Measurements from ENCODE around the gene HTT-AS.

HTT-AS gene

DNA sequence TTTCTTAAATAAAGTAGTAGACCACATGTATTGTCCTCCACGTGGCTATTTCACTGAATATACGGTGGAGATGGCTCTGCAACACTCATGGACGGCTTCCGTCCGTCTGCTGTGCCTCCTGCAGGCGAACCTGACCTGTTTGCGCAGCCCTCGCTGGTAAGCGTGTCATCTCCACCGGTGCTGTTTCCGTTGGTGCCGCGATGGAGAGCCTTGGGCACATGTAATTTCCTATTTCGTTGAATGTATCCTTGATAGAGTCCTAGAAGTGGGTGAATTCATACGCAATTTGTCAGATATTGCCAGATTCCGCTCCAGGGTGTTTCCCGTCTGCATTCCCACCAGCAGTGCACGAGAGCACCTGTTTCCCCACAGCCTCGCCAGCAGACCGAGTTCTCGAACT lies 48.5 kb downstream of the HTT-AS start:
- DNase-seq = no peak

DNA sequence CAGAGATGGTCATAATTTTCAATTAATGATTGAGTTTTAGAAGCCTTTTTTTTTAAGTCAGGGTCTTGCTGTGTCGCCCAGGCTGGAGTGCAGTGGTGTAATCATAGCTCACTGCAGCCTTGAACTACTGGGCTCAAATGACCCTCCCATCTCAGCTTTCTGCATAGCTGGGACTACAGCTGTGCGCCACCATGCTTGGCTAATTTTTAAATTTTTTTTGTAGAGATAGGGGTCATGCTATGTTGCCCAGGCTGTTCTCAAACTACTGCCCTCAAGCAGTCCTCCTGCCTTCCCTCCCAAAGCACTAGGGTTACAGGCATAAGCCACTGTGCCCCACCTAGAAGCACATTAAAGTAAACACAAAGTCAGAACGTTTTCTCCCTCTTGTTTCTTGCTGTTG lies 51.7 kb downstream of the HTT-AS start:
- no peak for DNase-seq

DNA sequence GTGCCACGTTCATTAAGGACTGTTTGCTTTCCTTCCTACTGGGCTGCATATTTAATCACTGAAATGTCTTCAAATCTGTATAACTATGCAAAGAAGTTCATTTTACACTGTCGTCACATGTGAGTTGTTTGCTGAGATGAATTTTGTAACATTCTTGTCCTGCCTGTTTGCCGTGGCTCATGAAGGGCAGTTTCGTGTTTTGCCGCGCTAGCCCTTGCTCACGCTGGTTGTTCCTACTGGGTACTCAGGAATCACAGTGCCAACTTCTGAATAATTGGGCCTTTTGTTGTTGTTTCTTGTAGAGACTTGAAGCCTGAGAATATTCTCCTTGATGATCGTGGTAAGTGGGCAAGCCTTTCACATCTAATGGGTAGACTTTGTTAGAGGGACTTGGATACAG lies 52.2 kb downstream of the HTT-AS start:
- no peak for DNase-seq

DNA sequence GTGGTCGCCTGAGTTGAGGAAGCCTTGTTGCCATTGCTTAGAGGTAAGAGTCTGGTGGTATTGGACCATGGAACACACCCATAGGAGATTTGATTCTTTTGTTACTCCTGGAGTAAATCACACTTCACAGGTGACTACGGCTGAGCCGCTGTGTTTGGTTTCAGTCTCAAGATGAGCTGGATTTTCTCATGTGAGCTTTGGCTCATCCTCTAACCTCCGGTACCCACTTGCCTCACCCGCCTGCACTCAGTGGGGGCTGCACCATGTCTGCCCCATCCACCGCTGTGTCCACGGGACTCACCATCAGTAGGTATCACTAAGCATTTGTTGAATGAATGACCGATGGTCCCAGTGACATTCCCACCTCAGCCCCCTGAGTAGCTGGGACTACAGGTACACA lies 52.7 kb downstream of the HTT-AS start:
- no peak for DNase-seq

DNA sequence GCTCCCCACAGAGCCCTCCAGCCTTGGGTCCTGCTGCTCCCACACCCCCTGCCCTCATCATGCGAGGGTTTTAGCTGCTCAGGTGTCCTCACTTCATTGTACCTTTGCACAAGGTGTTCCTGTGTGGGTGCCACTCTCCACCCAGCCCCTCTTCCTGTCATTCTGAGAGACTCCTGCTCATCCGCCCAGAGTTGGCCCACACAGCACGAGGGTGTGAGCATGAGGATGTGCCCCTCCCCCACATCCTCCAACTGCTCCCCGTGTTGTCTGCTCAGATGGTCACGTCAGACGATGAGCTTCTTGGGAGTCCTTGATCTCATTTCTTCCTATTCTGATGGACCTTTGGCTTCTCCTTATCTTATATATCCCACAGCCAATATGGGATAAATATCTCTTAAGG lies 53.2 kb downstream of the HTT-AS start:
- no peak for DNase-seq

DNA sequence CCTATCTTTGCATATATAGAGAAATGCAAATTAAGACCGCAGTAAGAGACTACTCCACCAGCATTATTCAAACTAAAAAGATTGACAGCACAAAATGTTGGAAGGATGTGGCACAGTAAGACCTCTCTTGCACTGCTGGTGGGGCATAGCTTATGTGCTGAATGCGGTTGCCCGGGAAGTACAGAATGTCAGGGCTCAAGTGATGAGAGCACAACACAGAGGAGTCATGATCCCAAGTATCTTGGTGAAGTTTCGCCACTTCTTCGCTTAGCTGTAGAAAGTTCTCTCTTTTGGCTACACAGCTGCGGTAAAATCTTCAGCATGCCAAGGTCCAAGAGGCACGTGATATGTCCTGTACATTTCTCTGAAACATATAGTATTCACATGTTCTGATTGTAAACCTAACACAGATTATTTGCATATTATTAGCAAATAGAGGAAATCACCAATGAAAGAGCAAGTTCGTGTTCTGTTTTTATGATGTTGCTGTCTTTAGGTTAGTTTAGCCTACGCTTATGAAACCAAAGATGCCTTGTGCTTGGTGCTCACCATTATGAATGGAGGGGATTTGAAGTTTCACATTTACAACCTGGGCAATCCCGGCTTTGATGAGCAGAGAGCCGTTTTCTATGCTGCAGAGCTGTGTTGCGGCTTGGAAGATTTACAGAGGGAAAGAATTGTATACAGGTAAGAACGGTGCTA lies 55.0 kb downstream of the HTT-AS start:
- DNase-seq = no peak

DNA sequence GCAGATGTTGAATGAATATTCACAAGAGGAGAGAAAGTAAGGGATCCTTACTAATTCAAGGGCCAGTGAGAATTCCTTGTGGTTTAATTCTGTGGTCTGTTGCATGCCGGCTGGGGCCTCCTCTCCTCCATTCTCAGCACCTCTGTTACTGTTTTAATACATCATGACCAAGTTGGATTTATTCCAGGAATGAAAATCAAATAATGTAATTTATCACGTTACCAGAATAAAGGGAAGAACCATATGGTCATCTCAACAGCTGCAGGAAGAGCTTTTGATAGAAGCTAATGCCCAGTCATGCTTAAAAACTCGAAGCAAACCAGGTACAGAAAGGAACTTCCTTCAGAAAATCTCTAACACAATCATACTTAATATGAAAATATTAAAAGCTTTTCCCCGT lies 56.8 kb downstream of the HTT-AS start:
- no peak for DNase-seq

DNA sequence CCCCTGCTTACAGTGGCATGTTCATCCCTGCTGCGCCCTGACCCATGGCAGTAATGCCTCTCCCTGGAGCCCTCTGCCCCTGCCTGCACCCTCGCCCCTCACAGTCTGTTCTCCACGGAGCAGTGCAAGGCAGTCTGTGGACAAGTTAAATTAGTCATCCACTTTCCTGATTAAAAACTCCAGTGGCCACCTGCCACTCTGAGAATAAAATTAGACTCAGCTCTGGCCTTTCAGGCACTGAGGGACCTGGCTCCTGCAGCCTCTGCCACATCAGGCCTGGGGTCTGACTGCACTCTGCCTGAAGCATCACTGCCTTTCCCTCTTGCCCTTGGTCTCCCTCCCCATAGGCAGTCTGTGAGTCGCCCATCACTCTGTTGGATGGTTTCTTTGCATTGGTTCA lies 57.4 kb downstream of the HTT-AS start:
- DNase-seq = no peak

DNA sequence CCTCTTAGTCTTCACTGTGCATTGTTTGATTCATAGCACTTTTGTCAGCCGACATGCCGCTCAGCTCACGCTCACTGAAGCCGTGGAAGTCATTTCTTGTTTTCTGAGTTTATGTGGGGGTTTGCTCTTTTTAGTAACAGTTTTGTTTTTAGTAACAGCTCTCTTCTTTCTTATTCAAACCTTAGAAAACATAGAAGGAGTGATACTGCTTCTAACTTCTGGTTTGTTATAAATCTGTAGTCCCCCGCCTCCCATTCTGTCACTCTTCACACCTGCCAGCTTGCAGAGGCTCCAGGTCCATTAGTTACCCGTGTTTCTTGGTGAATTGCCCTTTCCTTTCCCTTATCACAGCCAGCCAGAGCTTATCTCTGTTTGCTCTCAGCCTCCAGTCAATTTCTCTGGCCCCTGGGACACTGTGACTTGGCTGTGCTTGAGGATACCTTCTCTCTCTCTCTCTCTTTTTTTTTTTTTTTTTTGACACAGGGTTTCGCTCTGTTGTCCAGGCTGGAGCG lies 60.4 kb downstream of the HTT-AS start:
- DNase-seq = no peak
